ENCODE measurements around the gene AIP. TPM values are rescaled to one million over a fixed set of nuclear protein-coding genes. Genes with fewer than 3 reads are reported as not detected.

Gene AIP
- total RNA-seq, 1 donor, result 38.4 TPM

GRCh38 chr11:67520856-67521824 lies 38.3 kb downstream of the AIP start:
- DNase-seq (ENCODE audit: low read depth), result no peak
- no peak overlapping the region for H3K4me3 ChIP-seq (ENCODE audit: low read depth, low read length)
- TF ChIP-seq CTCF (IDR thresholded peaks at IDR 0.05; ENCODE audit: insufficient read depth, low read length), result no peak

- H3K4me3 ChIP-seq (ENCODE audit: low read depth, low read length), result no peak overlapping the region
- DNase-seq (ENCODE audit: low read depth), result no peak
- no peak for TF ChIP-seq CTCF (IDR thresholded peaks at IDR 0.05; ENCODE audit: insufficient read depth, low read length)
Measured at GRCh38 chr11:67521924-67522323, 39.1 kb downstream of the AIP start.

- no peak overlapping the region for H3K4me3 ChIP-seq (ENCODE audit: low read depth, low read length)
- no peak for DNase-seq (ENCODE audit: low read depth)
- no peak for TF ChIP-seq CTCF (IDR thresholded peaks at IDR 0.05; ENCODE audit: insufficient read depth, low read length)
Measured at GRCh38 chr11:67522338-67522737, 39.5 kb downstream of the AIP start.

- no peak within 1 kb of the TSS for H3K4me3 ChIP-seq (ENCODE audit: low read depth, low read length)
- TF ChIP-seq CTCF (IDR thresholded peaks at IDR 0.05; ENCODE audit: insufficient read depth, low read length), result no peak
- DNase-seq (ENCODE audit: low read depth), result no peak
Measured at GRCh38 chr11:67522844-67523555, 40.2 kb downstream of the AIP start, which contains the start of gene CABP2. TSS of gene CABP2 (minus strand) at chr11:67523446. CDS start at chr11:67523326, 120 bp downstream.

GRCh38 chr11:67523556-67524479 lies 41.0 kb downstream of the AIP start:
- no peak for TF ChIP-seq CTCF (IDR thresholded peaks at IDR 0.05; ENCODE audit: insufficient read depth, low read length)
- no peak overlapping the region for H3K4me3 ChIP-seq (ENCODE audit: low read depth, low read length)
- DNase-seq (ENCODE audit: low read depth), result no peak

- no peak for DNase-seq (ENCODE audit: low read depth)
- no peak for TF ChIP-seq CTCF (IDR thresholded peaks at IDR 0.05; ENCODE audit: insufficient read depth, low read length)
Measured at GRCh38 chr11:67524480-67524808, 41.6 kb downstream of the AIP start.

More at GRCh38 chr11:67524480-67524808, 41.6 kb downstream of the AIP start:
- no peak overlapping the region for H3K4me3 ChIP-seq (ENCODE audit: low read depth, low read length)

Measured in fibroblast of the aortic adventitia (primary cell).